Adrenal gland (tissue), 5 donors: ENCODE results near the gene ADAMTSL1.

Experiments
- POLR2A ChIP-seq, 2 donors: fragments of 450-650 bp; IDR thresholded peaks; one replicate each; pipeline ENCODE4 v1.6.1; 2017; ENCODE audit warnings: antibody characterized with exemption in 2 of 2, mild to moderate bottlenecking in 2 of 2, moderate library complexity in 1 of 2
- TF ChIP-seq, protein P1 (sequence below), 6 experiments: fragments of 450-650 bp in 4 of 6; fragments of 200-600 bp in 2 of 6; sonication (generic) in 1 of 6; IDR thresholded peaks; 1 replicate in 5 of 6; 2 replicates in 1 of 6; pipeline versions ENCODE4 v1.5.1 to v1.8.0; 2016 to 2021; ENCODE audit warnings: antibody characterized with exemption in 6 of 6, mild to moderate bottlenecking in 2 of 6, moderate library complexity in 1 of 6
- donor health status: DM: no; HTN: no; CAD: no.

DNA sequence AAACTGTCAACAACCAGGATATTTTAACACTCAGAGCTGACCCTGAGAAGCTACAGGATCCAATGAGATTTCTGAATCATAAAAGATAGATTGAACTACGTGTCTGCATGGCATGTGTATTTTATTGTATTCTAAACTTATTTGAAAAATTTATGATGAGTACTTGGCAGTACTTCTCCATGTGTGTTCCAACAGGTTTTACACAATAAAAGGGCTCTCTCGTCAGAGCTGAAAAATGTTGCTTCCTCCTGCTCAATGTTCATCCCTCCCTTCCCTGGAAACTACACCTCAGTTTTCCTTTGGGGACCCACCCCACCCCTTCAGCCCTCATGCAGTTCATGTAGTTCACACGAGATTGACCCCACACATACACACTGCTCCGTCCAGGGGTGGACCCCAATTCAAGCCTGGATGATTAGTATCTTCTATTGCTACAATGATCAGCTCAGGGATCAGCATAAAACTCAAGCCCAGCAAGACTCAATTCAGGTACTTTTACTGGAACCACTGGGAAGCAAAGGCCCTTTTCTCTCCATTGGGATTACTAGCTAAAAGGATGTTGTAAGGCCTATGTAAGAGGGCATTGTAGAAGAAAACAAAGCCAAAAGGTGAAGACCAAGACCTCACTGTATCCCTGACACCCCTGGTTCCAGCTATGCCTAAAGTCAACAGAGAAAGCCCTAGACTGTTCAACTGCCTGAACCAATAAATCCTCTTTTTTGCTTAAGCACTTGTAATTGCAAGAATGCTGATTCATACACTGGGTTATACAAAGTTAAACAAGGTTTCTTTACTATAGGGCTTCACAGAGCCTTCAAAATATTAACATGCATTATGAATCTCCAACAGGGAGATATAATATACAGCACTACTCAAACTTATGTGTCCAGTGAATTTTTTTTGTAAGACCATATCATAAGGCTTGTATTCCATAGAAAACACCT is 446.5 kb downstream of the ADAMTSL1 start:
- TF ChIP-seq, protein P1, sequence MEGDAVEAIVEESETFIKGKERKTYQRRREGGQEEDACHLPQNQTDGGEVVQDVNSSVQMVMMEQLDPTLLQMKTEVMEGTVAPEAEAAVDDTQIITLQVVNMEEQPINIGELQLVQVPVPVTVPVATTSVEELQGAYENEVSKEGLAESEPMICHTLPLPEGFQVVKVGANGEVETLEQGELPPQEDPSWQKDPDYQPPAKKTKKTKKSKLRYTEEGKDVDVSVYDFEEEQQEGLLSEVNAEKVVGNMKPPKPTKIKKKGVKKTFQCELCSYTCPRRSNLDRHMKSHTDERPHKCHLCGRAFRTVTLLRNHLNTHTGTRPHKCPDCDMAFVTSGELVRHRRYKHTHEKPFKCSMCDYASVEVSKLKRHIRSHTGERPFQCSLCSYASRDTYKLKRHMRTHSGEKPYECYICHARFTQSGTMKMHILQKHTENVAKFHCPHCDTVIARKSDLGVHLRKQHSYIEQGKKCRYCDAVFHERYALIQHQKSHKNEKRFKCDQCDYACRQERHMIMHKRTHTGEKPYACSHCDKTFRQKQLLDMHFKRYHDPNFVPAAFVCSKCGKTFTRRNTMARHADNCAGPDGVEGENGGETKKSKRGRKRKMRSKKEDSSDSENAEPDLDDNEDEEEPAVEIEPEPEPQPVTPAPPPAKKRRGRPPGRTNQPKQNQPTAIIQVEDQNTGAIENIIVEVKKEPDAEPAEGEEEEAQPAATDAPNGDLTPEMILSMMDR (IDR thresholded peaks at IDR 0.05), result no peak
- TF ChIP-seq POLR2A (IDR thresholded peaks at IDR 0.05), result no peak
